Mucosa of rectum (tissue), 2 donors: ENCODE results near the gene NSA2.
A peak's percentile ranks its signal among the peaks of the same experiment; 100 is the strongest.
"Not testable (repeated sequence)": the region's sequence is repeated elsewhere in the genome, so short reads cannot be mapped to it uniquely, and the experiment has no call there.

Experiments
- H3K27ac ChIP-seq, 2 donors: one replicate each; pipeline ENCODE4 v1.7.0; 2013; ENCODE audit warnings: inconsistent platforms in 2 of 2, low read depth in 2 of 2, low read length in 2 of 2
- H3K27me3 ChIP-seq, 2 donors: one replicate each; pipeline ENCODE4 v1.7.0; 2013; ENCODE audit warnings: low read length in 2 of 2; ENCODE audit not compliant: control insufficient read depth in 2 of 2, insufficient read depth in 2 of 2
- H3K36me3 ChIP-seq, 2 donors: one replicate each; pipeline ENCODE4 v1.7.0; 2013; ENCODE audit warnings: low read length in 2 of 2; ENCODE audit not compliant: control insufficient read depth in 2 of 2, insufficient read depth in 2 of 2
- H3K4me1 ChIP-seq, 2 donors: one replicate each; pipeline ENCODE4 v1.7.0; 2013; ENCODE audit warnings: low read length in 2 of 2, mild to moderate bottlenecking in 1 of 2; ENCODE audit not compliant: control insufficient read depth in 2 of 2, insufficient read depth in 2 of 2
- H3K4me3 ChIP-seq, 2 donors: one replicate each; pipeline ENCODE4 v1.7.0; 2013; ENCODE audit warnings: low read length in 2 of 2
- H3K9ac ChIP-seq, 2 donors: one replicate each; pipeline ENCODE4 v1.7.0; 2013; ENCODE audit warnings: low read length in 2 of 2, low read depth in 1 of 2, mild to moderate bottlenecking in 1 of 2
- H3K9me3 ChIP-seq, 2 donors: one replicate each; pipeline ENCODE4 v1.7.0; 2013; ENCODE audit warnings: low read length in 2 of 2; ENCODE audit not compliant: control insufficient read depth in 2 of 2
- donor health status: healthy.
- donor health status: Normal muscosa, but diverticular disease.

The NSA2 gene

DNA sequence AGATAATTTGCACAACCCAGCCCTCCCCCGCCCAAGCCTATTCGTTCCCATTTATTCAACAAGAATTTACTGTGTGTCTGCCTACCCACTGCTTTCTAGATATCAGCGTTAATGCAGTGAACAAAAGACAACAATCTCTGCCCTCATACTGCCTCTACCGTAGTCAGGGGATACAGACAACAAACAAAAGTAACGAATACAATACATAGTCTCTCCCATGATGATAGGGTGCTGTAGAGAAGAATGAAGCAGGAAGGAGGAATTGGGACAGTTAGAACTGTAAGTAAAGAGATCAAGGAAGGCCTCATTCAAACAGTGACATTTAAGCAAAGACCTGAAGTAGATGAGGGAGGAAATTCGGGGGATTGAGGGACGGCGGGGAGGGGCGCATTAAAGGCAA is 1.8 kb upstream of the NSA2 start:
- Histone ChIP-seq H3K4me1 (peaks cover 20 to 21% of the 10 kb centered on the region in 2 donors), H3K27ac (no peak overlapping the region), H3K4me3 (peak overlapping the region in 1 of 2 donors; percentile 97), H3K27me3 (no peaks in the 10 kb centered on the region), H3K9me3 (no peaks in the 10 kb centered on the region), H3K9ac (no peak overlapping the region), H3K36me3 (peaks cover 19 to 20% of the 10 kb centered on the region in 2 donors)

DNA sequence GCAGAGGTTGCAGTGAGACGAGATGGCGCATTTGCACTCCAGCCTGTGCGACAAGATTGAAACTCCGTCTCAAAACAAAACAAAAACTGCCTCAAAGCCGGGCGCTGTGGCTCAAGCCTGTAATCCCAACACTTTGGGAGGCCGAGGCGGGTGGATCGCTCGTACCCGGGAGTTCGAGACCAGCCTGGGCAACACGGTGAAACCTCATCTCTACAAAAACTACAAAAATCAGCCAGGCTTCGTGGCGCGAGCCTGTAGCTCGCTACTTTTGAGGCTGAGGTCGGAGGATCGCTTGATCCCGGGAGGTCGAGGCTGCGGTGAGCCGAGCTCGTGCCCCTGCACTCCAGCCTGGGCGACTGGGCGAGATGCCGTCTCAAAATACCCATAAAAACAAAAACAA is 1.1 kb upstream of the NSA2 start:
- peaks cover 20 to 21% of the 10 kb centered on the region in 2 donors for H3K4me1 ChIP-seq
- H3K36me3 ChIP-seq, result peaks cover 18 to 25% of the 10 kb centered on the region in 2 donors
- H3K9me3 ChIP-seq, result no peaks in the 10 kb centered on the region
- peak overlapping the region; percentile 95 to 97 for H3K4me3 ChIP-seq
- peak overlapping the region; percentile 82 to 87 for H3K9ac ChIP-seq
- H3K27ac ChIP-seq, result no peak overlapping the region
- H3K27me3 ChIP-seq, result no peaks in the 10 kb centered on the region

DNA sequence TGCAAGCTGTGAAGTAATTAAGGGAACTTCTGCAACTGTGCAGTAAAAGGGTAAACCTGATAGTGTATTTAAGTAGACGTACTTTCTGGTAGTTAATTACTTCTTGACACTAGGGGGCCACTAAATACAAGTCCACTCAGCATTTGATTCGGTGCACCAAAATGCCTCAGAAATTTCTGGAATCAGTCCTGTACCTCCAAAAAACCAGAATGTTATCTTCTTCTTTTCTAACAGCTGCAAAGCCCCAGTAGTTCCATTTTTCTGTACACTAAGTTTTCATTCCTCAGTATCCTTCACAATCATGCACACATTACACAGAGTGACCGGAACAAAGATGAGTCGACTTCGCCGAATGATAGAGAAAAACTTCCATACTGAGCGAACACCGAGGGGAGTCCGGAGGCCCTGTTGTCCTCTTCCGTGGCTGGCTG is 616 bp upstream of the NSA2 start:
- Histone ChIP-seq H3K27ac (peak overlapping the region; percentile 76 to 77), H3K9me3 (no peaks in the 10 kb centered on the region), H3K4me3 (peak overlapping the region; percentile 95 to 97), H3K36me3 (peaks cover 15 to 26% of the 10 kb centered on the region in 2 donors), H3K27me3 (no peaks in the 10 kb centered on the region), H3K9ac (peak overlapping the region; percentile 82 to 87), H3K4me1 (peaks cover 20 to 21% of the 10 kb centered on the region in 2 donors)

DNA sequence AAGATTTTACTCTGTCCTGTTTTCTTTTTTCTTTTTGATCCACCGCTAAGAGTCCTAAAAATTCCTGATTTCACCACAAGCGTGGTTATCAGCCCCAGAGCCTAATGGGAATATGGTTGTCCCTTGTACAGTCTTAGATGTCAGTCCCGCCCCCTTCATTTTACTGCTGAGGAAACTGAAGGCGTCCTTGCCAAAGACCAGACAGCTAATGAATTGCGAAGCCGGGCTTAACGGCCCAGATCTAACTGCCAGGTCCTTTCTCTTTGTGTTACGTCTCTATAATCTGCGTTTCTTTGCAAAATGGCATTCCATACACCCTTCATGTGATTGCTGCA is 497 bp downstream of the NSA2 start:
- Histone ChIP-seq H3K36me3 (peaks cover 13 to 22% of the 10 kb centered on the region in 2 donors), H3K27ac (peak overlapping the region; percentile 72 to 76)

DNA sequence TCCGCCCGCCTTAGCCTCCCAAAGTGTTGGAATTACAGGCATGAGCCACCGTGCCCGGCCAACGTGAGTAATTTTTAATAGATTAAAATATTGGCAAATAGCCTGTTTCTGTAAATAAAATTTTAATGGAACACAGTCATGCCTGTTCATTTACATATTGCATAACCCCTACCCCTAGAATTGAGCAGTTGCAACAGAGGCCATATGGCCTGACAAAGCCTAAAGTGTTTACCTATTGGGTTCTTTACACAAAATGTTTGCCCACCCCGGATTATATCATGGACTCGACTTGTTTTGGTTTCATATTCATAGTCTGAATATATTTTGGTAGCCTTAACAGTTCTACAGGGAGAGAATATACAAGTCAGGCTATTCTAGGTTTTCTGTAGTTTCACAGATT is 5.3 kb downstream of the NSA2 start:
- H3K9me3 ChIP-seq, result no peaks in the 10 kb centered on the region
- H3K36me3 ChIP-seq, result peaks cover 20 to 60% of the 10 kb centered on the region in 2 donors
- no peak overlapping the region for H3K9ac ChIP-seq
- peaks cover 7 to 8% of the 10 kb centered on the region in 2 donors for H3K4me1 ChIP-seq
- H3K27me3 ChIP-seq, result no peaks in the 10 kb centered on the region
- no peak overlapping the region for H3K4me3 ChIP-seq
- H3K27ac ChIP-seq, result no peak overlapping the region

More for the DNA sequence above, 497 bp downstream of the NSA2 start:
- Histone ChIP-seq H3K9ac (peak overlapping the region; percentile 82 to 87), H3K4me3 (peak overlapping the region; percentile 95 to 97), H3K9me3 (no peaks in the 10 kb centered on the region), H3K4me1 (peaks cover 20 to 21% of the 10 kb centered on the region in 2 donors), H3K27me3 (no peaks in the 10 kb centered on the region)

DNA sequence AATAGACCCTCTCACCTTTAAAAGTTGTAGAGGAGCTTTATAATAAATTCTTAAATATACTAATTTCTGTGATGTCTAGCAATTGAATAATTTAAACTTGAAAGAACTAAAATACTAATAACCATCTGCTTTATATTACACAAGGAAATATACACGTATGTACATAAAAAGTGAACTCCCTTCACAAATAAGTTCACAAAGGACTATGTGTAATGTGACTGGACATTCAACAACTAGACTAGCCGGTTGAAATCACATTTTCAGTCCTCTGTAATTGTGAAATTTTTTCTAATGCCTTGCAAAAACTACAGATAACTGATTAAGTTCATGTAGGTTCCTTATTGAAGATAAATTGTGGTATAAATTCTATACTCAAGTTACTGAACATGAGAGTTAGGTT is 11.6 kb downstream of the NSA2 start:
- no peaks in the 10 kb centered on the region for H3K9me3 ChIP-seq
- no peaks in the 10 kb centered on the region for H3K4me1 ChIP-seq
- peaks cover 10 to 32% of the 10 kb centered on the region in 2 donors for H3K36me3 ChIP-seq
- H3K9ac ChIP-seq, result no peak overlapping the region
- no peaks in the 10 kb centered on the region for H3K27me3 ChIP-seq
- H3K27ac ChIP-seq, result peak overlapping the region in 1 of 2 donors; percentile 5
- H3K4me3 ChIP-seq, result no peak overlapping the region

DNA sequence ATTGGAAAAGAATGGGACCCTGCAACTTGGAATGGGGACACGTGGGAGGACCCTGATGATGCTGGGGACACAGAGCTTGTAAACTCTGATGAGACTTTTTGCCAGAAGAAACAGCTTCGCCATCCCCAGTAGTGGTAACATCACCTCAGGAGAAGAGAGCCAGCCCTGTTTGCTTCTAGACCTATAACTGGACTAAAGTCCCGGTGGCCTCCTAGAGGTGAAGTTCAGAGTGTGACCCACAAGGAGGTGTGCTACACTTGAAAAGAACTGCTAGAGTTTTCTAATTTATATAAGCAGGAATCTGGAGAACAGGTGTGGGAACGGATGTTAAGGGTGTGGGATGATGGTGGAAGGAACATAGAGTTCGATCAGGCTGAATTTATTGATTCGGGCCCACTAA is 19.8 kb downstream of the NSA2 start:
- Histone ChIP-seq H3K27me3 (no peaks in the 10 kb centered on the region), H3K4me1 (no peaks in the 10 kb centered on the region), H3K4me3 (no peak overlapping the region)

DNA sequence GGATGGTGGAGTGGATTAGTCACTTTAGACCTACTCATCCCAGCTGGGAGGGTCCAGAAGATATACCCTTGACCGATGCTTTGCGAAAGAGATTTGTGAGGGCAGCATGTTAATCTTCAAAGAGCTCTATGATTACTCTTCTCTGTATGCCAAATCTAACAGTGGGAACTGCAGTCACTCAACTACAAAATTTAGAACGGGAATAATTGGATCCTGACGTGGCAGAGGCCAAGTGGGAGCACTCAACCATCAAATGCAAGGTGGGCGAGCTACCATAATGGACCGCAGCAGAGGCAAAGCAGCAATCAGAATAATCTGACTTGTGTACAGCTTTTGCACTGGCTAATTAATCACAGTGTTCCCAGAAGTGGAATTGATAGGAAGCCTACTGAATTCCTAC is 20.4 kb downstream of the NSA2 start:
- no peak overlapping the region for H3K4me3 ChIP-seq
- H3K9me3 ChIP-seq, result no peaks in the 10 kb centered on the region

More for the DNA sequence above, 19.8 kb downstream of the NSA2 start:
- peaks cover 0 to 2% of the 10 kb centered on the region in 2 donors for H3K36me3 ChIP-seq
- no peaks in the 10 kb centered on the region for H3K9me3 ChIP-seq
- no peak overlapping the region for H3K9ac ChIP-seq
- no peak overlapping the region for H3K27ac ChIP-seq

DNA sequence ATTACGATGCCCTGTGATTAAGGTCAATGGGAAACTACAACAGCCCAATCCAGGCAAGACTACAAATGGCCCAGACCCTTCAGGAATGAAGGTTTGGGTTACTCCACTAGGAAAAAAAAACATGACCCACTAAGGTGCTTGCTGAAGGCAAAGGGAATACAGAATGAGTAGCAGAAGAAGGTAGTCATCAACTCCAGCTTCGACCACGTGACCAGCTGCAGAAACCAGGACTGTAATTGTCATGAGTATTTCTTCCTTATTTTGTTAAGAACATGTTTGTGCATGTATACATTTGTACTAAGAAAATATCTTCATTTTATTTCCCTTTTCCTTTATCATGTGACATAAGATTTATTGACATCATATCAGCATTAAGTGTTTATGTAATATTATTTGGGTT is 24.6 kb downstream of the NSA2 start:
- H3K36me3 ChIP-seq, result not testable (repeated sequence)

More for the DNA sequence above, 20.4 kb downstream of the NSA2 start:
- Histone ChIP-seq H3K36me3 (peaks cover 0 to 2% of the 10 kb centered on the region in 2 donors), H3K9ac (no peak overlapping the region), H3K27me3 (no peaks in the 10 kb centered on the region), H3K27ac (no peak overlapping the region), H3K4me1 (no peaks in the 10 kb centered on the region)

DNA sequence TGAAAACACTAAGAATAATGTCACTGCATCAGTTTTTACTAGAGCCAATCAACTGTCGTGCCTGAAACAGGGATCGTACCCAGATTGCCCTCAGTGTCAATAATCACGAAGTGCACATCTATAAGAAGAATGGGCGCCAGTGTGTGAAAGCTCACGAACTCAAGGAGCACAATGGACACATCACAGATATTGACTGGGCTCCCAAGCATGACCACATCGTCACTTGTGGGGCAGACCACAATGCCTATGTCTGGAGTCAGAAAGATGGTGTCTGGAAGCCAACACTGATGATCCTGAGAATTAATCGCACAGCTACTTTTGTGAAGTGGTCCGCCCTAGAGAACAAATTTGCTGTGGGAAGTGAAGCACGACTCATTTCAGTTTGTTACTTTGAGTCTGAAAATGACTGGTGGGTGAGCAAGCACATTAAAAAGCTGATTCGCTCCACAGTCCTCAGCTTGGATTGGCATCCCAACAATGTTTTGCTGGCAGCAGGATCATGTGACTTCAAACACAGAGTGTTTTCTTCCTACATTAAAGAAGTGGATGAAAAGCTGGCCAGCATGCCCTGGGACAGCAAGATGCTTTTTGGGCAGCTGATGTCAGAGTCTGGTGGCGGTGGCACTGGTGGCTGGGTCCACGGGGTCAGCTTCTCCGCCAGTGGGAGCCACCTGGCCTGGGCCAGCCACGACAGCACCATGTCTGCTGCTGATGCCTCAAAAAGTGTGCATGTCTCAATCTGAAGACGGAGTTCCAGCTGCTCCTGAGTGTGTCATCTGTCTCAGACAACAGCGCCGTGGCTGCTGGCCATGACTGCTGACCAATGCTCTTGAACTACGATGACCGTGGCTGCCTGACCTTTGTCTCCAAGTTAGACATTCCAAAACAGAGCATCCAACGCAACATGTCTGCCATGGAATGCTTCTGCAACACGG is 32.2 kb downstream of the NSA2 start:
- Histone ChIP-seq H3K36me3 (no peaks in the 10 kb centered on the region), H3K9me3 (no peaks in the 10 kb centered on the region), H3K4me1 (no peaks in the 10 kb centered on the region), H3K4me3 (no peak overlapping the region), H3K27ac (no peak overlapping the region), H3K9ac (no peak overlapping the region), H3K27me3 (no peaks in the 10 kb centered on the region)

More for the DNA sequence above, 24.6 kb downstream of the NSA2 start:
- not testable (repeated sequence) for H3K27ac ChIP-seq, H3K4me3 ChIP-seq, H3K9ac ChIP-seq, H3K4me1 ChIP-seq, H3K9me3 ChIP-seq, H3K27me3 ChIP-seq
